GM12872 (cell line): ENCODE measurements around the gene PHKB.

Experiments used
- CTCF ChIP-seq: IDR thresholded peaks from 3 replicates; pipeline ENCODE4 v1.5.1; 2011; ENCODE audit warnings: low read depth, mild to moderate bottlenecking, low read length, moderate library complexity; ENCODE audit not compliant: insufficient read depth

PHKB gene

GRCh38 chr16:47503936-47504335 is 42.8 kb downstream of the PHKB start:
- TF ChIP-seq CTCF, result no peak

GRCh38 chr16:47504599-47504998 is 43.5 kb downstream of the PHKB start:
- no peak for TF ChIP-seq CTCF

- no peak for TF ChIP-seq CTCF
Observed at GRCh38 chr16:47506800-47507199, 45.7 kb downstream of the PHKB start.

DNA sequence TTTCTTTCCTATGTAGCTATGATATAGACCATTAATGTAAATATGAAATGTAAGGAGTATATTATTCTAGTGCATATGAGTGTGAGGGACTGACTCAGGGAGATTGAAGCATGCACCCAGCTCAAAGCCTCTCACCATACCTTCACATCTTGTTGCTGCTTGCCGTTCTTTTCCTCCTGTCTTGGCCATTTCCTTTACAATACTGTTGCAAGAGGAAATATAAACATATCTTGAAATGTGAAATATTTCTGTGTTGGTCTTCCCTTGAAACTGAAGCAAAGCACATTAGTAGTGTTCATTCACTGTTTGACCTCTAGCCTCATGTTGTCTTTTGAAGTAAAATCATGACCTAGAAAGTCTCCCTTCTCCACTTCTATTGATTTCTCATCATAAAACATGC is 46.6 kb downstream of the PHKB start:
- TF ChIP-seq CTCF, result no peak

DNA sequence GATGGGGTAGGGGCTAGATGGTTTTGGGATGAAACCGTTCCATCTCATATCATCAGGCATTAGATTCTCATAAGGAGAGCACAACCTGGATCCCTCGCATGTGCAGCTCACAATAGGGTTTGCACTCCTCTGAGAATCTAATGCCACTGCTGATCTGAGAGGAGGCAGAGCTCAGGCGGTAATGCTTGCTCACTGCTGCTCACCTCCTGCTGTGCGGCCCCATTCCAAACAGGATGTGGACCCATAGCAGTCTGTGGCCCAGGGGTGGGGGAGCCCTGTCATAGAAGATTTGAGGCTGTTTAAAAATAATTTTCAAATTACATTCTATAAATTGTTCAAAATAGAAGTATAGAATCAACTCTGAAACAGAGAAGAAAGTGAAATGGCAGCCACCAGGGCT is 50.8 kb downstream of the PHKB start:
- no peak for TF ChIP-seq CTCF

GRCh38 chr16:47519037-47519436 is 57.9 kb downstream of the PHKB start:
- TF ChIP-seq CTCF, result no peak

GRCh38 chr16:47519546-47519945 is 58.4 kb downstream of the PHKB start:
- no peak for TF ChIP-seq CTCF
